GM08714 (cell line): Measurements from ENCODE around the gene AKNAD1.

Experiments used
- H3K4me3 ChIP-seq: fragments of 200-500 bp; sonication (Bioruptor generic); 2 replicates; pipeline ENCODE4 v1.5.1; 2014; ENCODE audit warnings: mild to moderate bottlenecking, low read length, inconsistent platforms
- ZNF274 ChIP-seq: IDR thresholded peaks from 2 replicates; pipeline ENCODE4 v1.6.1; 2012; ENCODE audit warnings: mild to moderate bottlenecking, low read depth, low read length

The AKNAD1 gene

GRCh38 chr1:108828074-108828961, 28.6 kb downstream of the AKNAD1 start:
- no peak for TF ChIP-seq ZNF274
- no peak overlapping the region for H3K4me3 ChIP-seq

- no peak overlapping the region for H3K4me3 ChIP-seq
- TF ChIP-seq ZNF274: no peak
Observed at GRCh38 chr1:108826081-108826635, 30.7 kb downstream of the AKNAD1 start.

- no peak overlapping the region for H3K4me3 ChIP-seq
- TF ChIP-seq ZNF274: no peak
Observed at GRCh38 chr1:108824051-108824450, 32.8 kb downstream of the AKNAD1 start.

GRCh38 chr1:108823632-108824031, 33.3 kb downstream of the AKNAD1 start:
- H3K4me3 ChIP-seq: no peak overlapping the region
- TF ChIP-seq ZNF274: no peak

GRCh38 chr1:108819878-108820277, 37.0 kb downstream of the AKNAD1 start:
- TF ChIP-seq ZNF274: no peak
- no peak overlapping the region for H3K4me3 ChIP-seq

GRCh38 chr1:108817811-108818210, 39.1 kb downstream of the AKNAD1 start:
- TF ChIP-seq ZNF274: no peak
- no peak overlapping the region for H3K4me3 ChIP-seq

- TF ChIP-seq ZNF274: no peak
- no peak overlapping the region for H3K4me3 ChIP-seq
Observed at GRCh38 chr1:108817016-108817415, 39.9 kb downstream of the AKNAD1 start.

- no peak overlapping the region for H3K4me3 ChIP-seq
Observed at GRCh38 chr1:108816049-108816893, 40.6 kb downstream of the AKNAD1 start.

GRCh38 chr1:108815566-108815965, 41.3 kb downstream of the AKNAD1 start:
- no peak for TF ChIP-seq ZNF274
- H3K4me3 ChIP-seq: no peak overlapping the region

More at GRCh38 chr1:108816049-108816893, 40.6 kb downstream of the AKNAD1 start:
- TF ChIP-seq ZNF274: no peak

GRCh38 chr1:108814343-108815125, 42.4 kb downstream of the AKNAD1 start:
- no peak overlapping the region for H3K4me3 ChIP-seq
- TF ChIP-seq ZNF274: no peak

GRCh38 chr1:108813326-108813725, 43.6 kb downstream of the AKNAD1 start:
- no peak overlapping the region for H3K4me3 ChIP-seq
- TF ChIP-seq ZNF274: no peak

GRCh38 chr1:108811611-108812010, 45.3 kb downstream of the AKNAD1 start:
- TF ChIP-seq ZNF274: no peak
- H3K4me3 ChIP-seq: no peak overlapping the region

- no peak overlapping the region for H3K4me3 ChIP-seq
- no peak for TF ChIP-seq ZNF274
Observed at GRCh38 chr1:108808438-108808837, 48.5 kb downstream of the AKNAD1 start.

- no peak overlapping the region for H3K4me3 ChIP-seq
- no peak for TF ChIP-seq ZNF274
Observed at GRCh38 chr1:108803548-108803947, 53.3 kb downstream of the AKNAD1 start.
